Hepatocyte (in vitro differentiated cells): ENCODE data around the gene OR1N1. TPM values are rescaled to one million over a fixed set of nuclear protein-coding genes. Genes with fewer than 3 reads are reported as not detected.

ENCODE experiments used
- DNase-seq: peaks from one replicate; pipeline ENCODE4 v3.0.0-alpha.2; 2016; ENCODE audit warnings: low spot score
- H2AFZ ChIP-seq: fragments of 200-600 bp; sonication (generic); 2 replicates; pipeline ENCODE4 v1.6.0; 2016; ENCODE audit warnings: antibody characterized with exemption, mild to moderate bottlenecking
- H3K27ac ChIP-seq: fragments of 200-600 bp; sonication (generic); 2 replicates; pipeline ENCODE4 v1.5.1; 2016; ENCODE audit warnings: mild to moderate bottlenecking
- H3K27me3 ChIP-seq: fragments of 200-600 bp; sonication (generic); 2 replicates; pipeline ENCODE4 v1.6.1; 2016
- H3K36me3 ChIP-seq: fragments of 200-600 bp; sonication (generic); replicated peaks from 2 replicates; pipeline ENCODE4 v1.5.1; 2016; ENCODE audit warnings: low read depth; ENCODE audit not compliant: insufficient read depth
- H3K4me1 ChIP-seq: fragments of 200-600 bp; sonication (generic); 2 replicates; pipeline ENCODE4 v1.5.1; 2016; ENCODE audit warnings: mild to moderate bottlenecking, moderate library complexity; ENCODE audit not compliant: insufficient read depth
- H3K4me2 ChIP-seq: fragments of 200-600 bp; sonication (generic); 2 replicates; pipeline ENCODE4 v1.6.0; 2016
- H3K4me3 ChIP-seq: fragments of 200-600 bp; sonication (generic); 2 replicates; pipeline ENCODE4 v1.5.1; 2016; ENCODE audit warnings: mild to moderate bottlenecking
- H3K79me2 ChIP-seq: fragments of 200-600 bp; sonication (generic); 2 replicates; pipeline ENCODE4 v1.6.0; 2017; ENCODE audit warnings: mild to moderate bottlenecking
- H3K9me2 ChIP-seq: fragments of 200-600 bp; sonication (generic); replicated peaks from 2 replicates; pipeline ENCODE4 v1.6.0; 2017; ENCODE audit warnings: mild to moderate bottlenecking; ENCODE audit not compliant: insufficient read depth
- H3K9me3 ChIP-seq: fragments of 200-600 bp; sonication (generic); 2 replicates; pipeline ENCODE4 v1.5.1; 2016; ENCODE audit warnings: low read depth, mild to moderate bottlenecking
- H4K20me1 ChIP-seq: fragments of 200-600 bp; sonication (generic); 2 replicates; pipeline ENCODE4 v1.6.0; 2016; ENCODE audit warnings: mild to moderate bottlenecking; ENCODE audit not compliant: insufficient read depth, poor library complexity, severe bottlenecking
- CTCF ChIP-seq: fragments of 200-600 bp; sonication (generic); IDR thresholded peaks from 2 replicates; pipeline ENCODE4 v1.5.1; 2016; ENCODE audit warnings: antibody characterized with exemption, mild to moderate bottlenecking; ENCODE audit not compliant: poor library complexity
- EZH2 ChIP-seq: fragments of 200-600 bp; sonication (generic); IDR thresholded peaks from 2 replicates; pipeline ENCODE4 v1.6.1; 2016; ENCODE audit warnings: antibody characterized with exemption, mild to moderate bottlenecking, borderline replicate concordance
- EZH2phosphoT487 ChIP-seq: fragments of 200-600 bp; sonication (generic); IDR thresholded peaks from one replicate; pipeline ENCODE4 v1.6.1; 2018; ENCODE audit warnings: antibody characterized with exemption, mild to moderate bottlenecking, low read depth, moderate library complexity; ENCODE audit not compliant: unreplicated experiment, severe bottlenecking
- WGBS: methylation state at CpG from one replicate; pipeline ENCODE4 v1.1.6; 2016; ENCODE audit warnings: low lambda C conversion rate; ENCODE audit errors: missing lambda C conversion rate; 5-methylcytosine and 5-hydroxymethylcytosine counted together
- polyA plus RNA-seq: library from polyadenylated mRNA; unstranded; fragments of >200 nt; fragmentation: Nextera tagmentation; extraction: Ambion mirVana; gene quantifications from 2 replicates; pipeline ENCODE4 v1.2.1, GENCODE V29; 2016
- total RNA-seq: library from RNA; depleted of rRNA; stranded (reverse); fragments of >200 nt; gene quantifications from 2 replicates; pipeline ENCODE4 v1.2.3, GENCODE V29; 2014

OR1N1 gene
- total RNA-seq (not detected in 2 replicates), polyA plus RNA-seq (not detected in 2 replicates)

GRCh38 chr9:122527193-122527592 is at the start of gene OR1N1:
TSS of gene OR1N1 (minus strand) at chr9:122527293. CDS start at chr9:122527293, 0 bp downstream.
- no peaks in the 10 kb centered on the region for H4K20me1 ChIP-seq
- no peak within 1 kb of the TSS for H2AFZ ChIP-seq
- H3K4me1 ChIP-seq: no peaks in the 10 kb centered on the region
- WGBS: 82% methylated on average over 3 of the region's 3 CpGs
- no peak within 1 kb of the TSS for H3K4me3 ChIP-seq
- H3K36me3 ChIP-seq: no peaks in the 10 kb centered on the region
- no peak within 1 kb of the TSS for H3K4me2 ChIP-seq
- no peaks in the 10 kb centered on the region for H3K27me3 ChIP-seq
- H3K79me2 ChIP-seq: no peaks in the 10 kb centered on the region
- H3K27ac ChIP-seq: no peak within 1 kb of the TSS
- H3K9me2 ChIP-seq: no peaks in the 10 kb centered on the region
- no peak for DNase-seq
- no peaks in the 10 kb centered on the region for H3K9me3 ChIP-seq
- no peak for TF ChIP-seq EZH2phosphoT487
- no peak for TF ChIP-seq EZH2
- TF ChIP-seq CTCF: no peak

- no peaks in the 10 kb centered on the region for H3K36me3 ChIP-seq
- H2AFZ ChIP-seq: no peak overlapping the region
- H3K27ac ChIP-seq: no peak overlapping the region
- 58% methylated on average over 2 of the region's 2 CpGs for WGBS
- TF ChIP-seq CTCF (no peak), EZH2 (no peak), EZH2phosphoT487 (no peak)
- H3K79me2 ChIP-seq: no peaks in the 10 kb centered on the region
- H3K27me3 ChIP-seq: no peaks in the 10 kb centered on the region
- no peak for DNase-seq
- H3K9me3 ChIP-seq: no peaks in the 10 kb centered on the region
- no peaks in the 10 kb centered on the region for H3K4me1 ChIP-seq
- no peak overlapping the region for H3K4me3 ChIP-seq
- H3K4me2 ChIP-seq: no peak overlapping the region
- H3K9me2 ChIP-seq: no peaks in the 10 kb centered on the region
- H4K20me1 ChIP-seq: no peaks in the 10 kb centered on the region
These were observed 45.4 kb upstream of the OR1N1 start for GRCh38 chr9:122572456-122572855.

GRCh38 chr9:122567901-122568300 is 40.8 kb upstream of the OR1N1 start:
- H3K4me2 ChIP-seq: no peak overlapping the region
- no peaks in the 10 kb centered on the region for H3K27me3 ChIP-seq
- DNase-seq: no peak

More at GRCh38 chr9:122567901-122568300, 40.8 kb upstream of the OR1N1 start:
- H3K4me1 ChIP-seq: no peaks in the 10 kb centered on the region
- H3K79me2 ChIP-seq: no peaks in the 10 kb centered on the region
- H2AFZ ChIP-seq: no peak overlapping the region
- H4K20me1 ChIP-seq: no peaks in the 10 kb centered on the region
- H3K27ac ChIP-seq: no peak overlapping the region
- no peak overlapping the region for H3K4me3 ChIP-seq
- H3K9me2 ChIP-seq: no peaks in the 10 kb centered on the region
- 84% methylated on average over 4 of the region's 4 CpGs for WGBS
- H3K9me3 ChIP-seq: no peaks in the 10 kb centered on the region
- TF ChIP-seq CTCF (no peak), EZH2 (no peak), EZH2phosphoT487 (no peak)
- no peaks in the 10 kb centered on the region for H3K36me3 ChIP-seq
